K562 (cell line): ENCODE results near the gene AGO1.

Experiments used
- POLR2G ChIP-seq: fragments of 200-400 bp; formaldehyde crosslinking; IDR thresholded peaks from 2 replicates; pipeline ENCODE4 v1.6.1; 2017; ENCODE audit warnings: low read depth, mild to moderate bottlenecking, antibody characterized with exemption, low read length, moderate library complexity
- TF ChIP-seq, protein P1 (sequence below), 3 experiments: IDR thresholded peaks in 2 of 3; conservative IDR thresholded peaks in 1 of 3; 2 replicates each; pipeline ENCODE4 v1.5.1; 2011 to 2012; ENCODE audit warnings: low read length in 3 of 3, mild to moderate bottlenecking in 3 of 3, control low read depth in 2 of 3, improper control_type of control experiment in 1 of 3, inconsistent platforms in 1 of 3, low read depth in 1 of 3, mixed read lengths in 1 of 3, moderate library complexity in 1 of 3; ENCODE audit not compliant: insufficient read depth in 2 of 3

GRCh38 chr1:35863136-35863535, 19.9 kb upstream of the AGO1 start:
- TF ChIP-seq, protein P1, sequence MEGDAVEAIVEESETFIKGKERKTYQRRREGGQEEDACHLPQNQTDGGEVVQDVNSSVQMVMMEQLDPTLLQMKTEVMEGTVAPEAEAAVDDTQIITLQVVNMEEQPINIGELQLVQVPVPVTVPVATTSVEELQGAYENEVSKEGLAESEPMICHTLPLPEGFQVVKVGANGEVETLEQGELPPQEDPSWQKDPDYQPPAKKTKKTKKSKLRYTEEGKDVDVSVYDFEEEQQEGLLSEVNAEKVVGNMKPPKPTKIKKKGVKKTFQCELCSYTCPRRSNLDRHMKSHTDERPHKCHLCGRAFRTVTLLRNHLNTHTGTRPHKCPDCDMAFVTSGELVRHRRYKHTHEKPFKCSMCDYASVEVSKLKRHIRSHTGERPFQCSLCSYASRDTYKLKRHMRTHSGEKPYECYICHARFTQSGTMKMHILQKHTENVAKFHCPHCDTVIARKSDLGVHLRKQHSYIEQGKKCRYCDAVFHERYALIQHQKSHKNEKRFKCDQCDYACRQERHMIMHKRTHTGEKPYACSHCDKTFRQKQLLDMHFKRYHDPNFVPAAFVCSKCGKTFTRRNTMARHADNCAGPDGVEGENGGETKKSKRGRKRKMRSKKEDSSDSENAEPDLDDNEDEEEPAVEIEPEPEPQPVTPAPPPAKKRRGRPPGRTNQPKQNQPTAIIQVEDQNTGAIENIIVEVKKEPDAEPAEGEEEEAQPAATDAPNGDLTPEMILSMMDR (IDR thresholded peaks at IDR 0.05 in 2 of 3, conservative IDR thresholded peaks at IDR 0.05 in 1 of 3; ENCODE audit: insufficient read depth in 2 of 3, low read depth in 1 of 3, low read length in 3 of 3) = no peak
- no peak for TF ChIP-seq POLR2G
